IMR-90 (cell line): ENCODE measurements around the gene CFAP299. TPM values are rescaled to one million over a fixed set of nuclear protein-coding genes. Genes with fewer than 3 reads are reported as not detected.

Experiments used
- ATAC-seq: fragments of 200-7000 bp; cut with Tn5 transposase; 2 replicates; pipeline ENCODE4 v1.9.1; 2020; ENCODE audit warnings: low read depth, mild to moderate bottlenecking, moderate library complexity
- BruUV-seq: library from RNA; stranded (reverse); fragments of 400-500 nt; replicated peaks from 2 replicates; lab custom pipeline; 2021; lab: Mats Ljungman, UMichigan
- CTCF ChIA-PET: fragments of 300-600 bp; formaldehyde crosslinking; extraction: SDS; loops from one replicate; lab custom pipeline; 2021; ENCODE audit warnings: antibody characterized with exemption; lab: Yijun Ruan, JAX
- POLR2A ChIA-PET: fragments of 300-600 bp; sonication (Branson Sonifier 250); formaldehyde crosslinking; loops from one replicate; lab custom pipeline; 2022; ENCODE audit warnings: antibody characterized with exemption; ENCODE audit not compliant: unreplicated experiment; lab: Charles Lee
- DNase-seq: peaks from one replicate; pipeline ENCODE4 v3.0.0; 2013
- H2AFZ ChIP-seq: replicated peaks from 2 replicates; pipeline ENCODE3; 2013; ENCODE audit warnings: low read length, mild to moderate bottlenecking; ENCODE audit not compliant: poor library complexity
- H2AK5ac ChIP-seq: 2 replicates; pipeline ENCODE4 v1.6.1; 2013; ENCODE audit warnings: low read depth, low read length, inconsistent platforms
- H2AK9ac ChIP-seq: replicated peaks from 2 replicates; pipeline ENCODE3; 2013; ENCODE audit warnings: mild to moderate bottlenecking, low read depth, low read length, moderate library complexity; ENCODE audit not compliant: poor library complexity
- H2BK120ac ChIP-seq: 2 replicates; pipeline ENCODE4 v1.6.1; 2013; ENCODE audit warnings: low read depth, low read length, inconsistent platforms
- H2BK15ac ChIP-seq: 3 replicates; pipeline ENCODE4 v1.6.1; 2013; ENCODE audit warnings: low read depth, low read length, inconsistent platforms
- H2BK20ac ChIP-seq: 2 replicates; pipeline ENCODE4 v1.6.1; 2013; ENCODE audit warnings: low read depth, mild to moderate bottlenecking, inconsistent platforms, low read length, moderate library complexity
- H2BK5ac ChIP-seq: 2 replicates; pipeline ENCODE4 v1.6.1; 2013; ENCODE audit warnings: mild to moderate bottlenecking, low read depth, low read length, inconsistent platforms; ENCODE audit not compliant: poor library complexity, severe bottlenecking
- H3K14ac ChIP-seq: replicated peaks from 2 replicates; pipeline ENCODE4 v1.6.1; 2013; ENCODE audit warnings: low read depth, low read length, inconsistent platforms
- H3K18ac ChIP-seq: 2 replicates; pipeline ENCODE4 v1.6.1; 2013; ENCODE audit warnings: low read depth, low read length, control low read depth
- H3K23ac ChIP-seq: 2 replicates; pipeline ENCODE4 v1.6.1; 2013; ENCODE audit warnings: low read depth, low read length, inconsistent platforms
- H3K27ac ChIP-seq: 2 replicates; pipeline ENCODE4 v1.5.1; 2013; ENCODE audit warnings: mild to moderate bottlenecking, control low read depth, low read length; ENCODE audit not compliant: insufficient read depth
- H3K27me3 ChIP-seq: 2 replicates; pipeline ENCODE4 v1.6.1; 2013; ENCODE audit warnings: low read length; ENCODE audit not compliant: control insufficient read depth, insufficient read depth
- H3K36me3 ChIP-seq: 2 replicates; pipeline ENCODE4 v1.6.1; 2013; ENCODE audit warnings: low read length, mixed read lengths; ENCODE audit not compliant: control insufficient read depth, insufficient read depth
- H3K4ac ChIP-seq: 2 replicates; pipeline ENCODE4 v1.6.1; 2013; ENCODE audit warnings: low read depth, low read length, inconsistent platforms
- H3K4me1 ChIP-seq: 2 replicates; pipeline ENCODE4 v1.6.1; 2013; ENCODE audit warnings: low read length, mixed read lengths; ENCODE audit not compliant: control insufficient read depth, insufficient read depth
- H3K4me2 ChIP-seq: 2 replicates; pipeline ENCODE4 v1.6.1; 2013; ENCODE audit warnings: low read depth, mild to moderate bottlenecking, control low read depth, low read length, moderate library complexity
- H3K4me3 ChIP-seq: 2 replicates; pipeline ENCODE4 v1.5.1; 2013; ENCODE audit warnings: low read depth, mild to moderate bottlenecking, control low read depth, low read length, moderate library complexity; ENCODE audit not compliant: insufficient read depth
- H3K56ac ChIP-seq: 2 replicates; pipeline ENCODE4 v1.6.1; 2013; ENCODE audit warnings: low read length, inconsistent platforms; ENCODE audit not compliant: insufficient read depth; ENCODE audit errors: extremely low read depth
- H3K79me1 ChIP-seq, 2 experiments: 2 replicates each; pipeline ENCODE4 v1.6.1; 2013; ENCODE audit warnings: low read length in 2 of 2, inconsistent platforms in 1 of 2, low read depth in 1 of 2
- H3K9ac ChIP-seq: 2 replicates; pipeline ENCODE4 v1.6.1; 2013; ENCODE audit warnings: low read depth, low read length, control low read depth
- H3K9me1 ChIP-seq: 2 replicates; pipeline ENCODE4 v1.6.1; 2013; ENCODE audit warnings: low read length, inconsistent platforms; ENCODE audit not compliant: insufficient read depth
- H3K9me3 ChIP-seq: 2 replicates; pipeline ENCODE4 v1.6.1; 2013; ENCODE audit warnings: low read length; ENCODE audit not compliant: control insufficient read depth, insufficient read depth
- H4K20me1 ChIP-seq: 2 replicates; pipeline ENCODE4 v1.6.1; 2013; ENCODE audit warnings: low read length, inconsistent platforms; ENCODE audit not compliant: insufficient read depth
- H4K5ac ChIP-seq: 2 replicates; pipeline ENCODE4 v1.6.1; 2013; ENCODE audit warnings: mild to moderate bottlenecking, low read depth, low read length, control low read depth
- H4K8ac ChIP-seq, 2 experiments: 2 replicates each; pipeline ENCODE4 v1.6.1; 2013; ENCODE audit warnings: low read depth in 2 of 2, low read length in 2 of 2, control low read depth in 1 of 2, inconsistent platforms in 1 of 2
- H4K91ac ChIP-seq: 2 replicates; pipeline ENCODE4 v1.6.1; 2013; ENCODE audit warnings: low read depth, low read length, inconsistent platforms; ENCODE audit not compliant: insufficient read depth
- BHLHE40 ChIP-seq: fragments of 150-350 bp; IDR thresholded peaks from 2 replicates; pipeline ENCODE4 v1.6.1; 2016; ENCODE audit warnings: mild to moderate bottlenecking, low read depth, low read length
- CEBPB ChIP-seq: IDR thresholded peaks from 2 replicates; pipeline ENCODE4 v1.6.1; 2012; ENCODE audit warnings: low read depth, low read length, improper control_type of control experiment
- CHD1 ChIP-seq: IDR thresholded peaks from 2 replicates; pipeline ENCODE4 v1.6.1; 2012; ENCODE audit warnings: low read depth, low read length, improper control_type of control experiment
- FOS ChIP-seq: fragments of 150-350 bp; IDR thresholded peaks from 2 replicates; pipeline ENCODE4 v1.6.1; 2016; ENCODE audit warnings: low read depth, low read length
- MAFK ChIP-seq: IDR thresholded peaks from 2 replicates; pipeline ENCODE4 v1.6.1; 2012; ENCODE audit warnings: low read depth, low read length, improper control_type of control experiment
- MAZ ChIP-seq: IDR thresholded peaks from 2 replicates; pipeline ENCODE4 v1.6.1; 2012; ENCODE audit warnings: low read depth, mild to moderate bottlenecking, low read length, improper control_type of control experiment, moderate library complexity, borderline replicate concordance
- NFE2L2 ChIP-seq: fragments of 150-350 bp; IDR thresholded peaks from 2 replicates; pipeline ENCODE4 v1.6.1; 2016; ENCODE audit warnings: low read depth, mild to moderate bottlenecking, low read length
- POLR2A ChIP-seq: IDR thresholded peaks from 2 replicates; pipeline ENCODE4 v1.6.1; 2012; ENCODE audit warnings: mild to moderate bottlenecking, low read depth, low read length
- RAD21 ChIP-seq: IDR thresholded peaks from 2 replicates; pipeline ENCODE4 v1.6.1; 2012; ENCODE audit warnings: low read length, improper control_type of control experiment
- RCOR1 ChIP-seq: IDR thresholded peaks from 2 replicates; pipeline ENCODE4 v1.6.1; 2012; ENCODE audit warnings: mild to moderate bottlenecking, low read length, improper control_type of control experiment; ENCODE audit not compliant: insufficient replicate concordance
- RFX5 ChIP-seq: IDR thresholded peaks from 2 replicates; pipeline ENCODE4 v1.8.0; 2012; ENCODE audit warnings: low read depth, mild to moderate bottlenecking, low read length, moderate library complexity
- SMC3 ChIP-seq: fragments of 150-350 bp; IDR thresholded peaks from 2 replicates; pipeline ENCODE4 v1.6.1; 2016; ENCODE audit warnings: low read depth, mild to moderate bottlenecking, antibody characterized with exemption, low read length, moderate library complexity
- WGBS, 2 experiments: methylation state at CpG; one replicate each; pipeline versions ENCODE4 v1.1.5 to v1.1.7; 2013; ENCODE audit warnings: missing lambda C conversion rate in 2 of 2; ENCODE audit not compliant: insufficient read length in 1 of 2; ENCODE audit errors: extremely low coverage in 2 of 2; 5-methylcytosine and 5-hydroxymethylcytosine counted together
- dilution Hi-C: fragments of 300-500 bp; cut with HindIII; formaldehyde crosslinking; loops from one replicate; pipeline ENCODE4 v1.14.3; 2018; ENCODE audit warnings: low sequenced_read_pairs; ENCODE audit not compliant: unreplicated experiment
- in situ Hi-C: fragments of 300-500 bp; cut with MboI; formaldehyde crosslinking; loops from 3 replicates; pipeline ENCODE4 v1.14.3; 2019; ENCODE audit warnings: low sequenced_read_pairs, inconsistent platforms, mixed read lengths
- intact Hi-C: fragments of 100-400 bp; cut with micrococcal nuclease; formaldehyde crosslinking; loops from 2 replicates; pipeline ENCODE4 v1.10.0; 2022
- polyA plus RNA-seq, 3 experiments: library from polyadenylated mRNA; depleted of rRNA; stranded (reverse); fragments of >200 nt; gene quantifications; 2 replicates each; pipeline ENCODE4 v1.2.3, GENCODE V29; 2012; ENCODE audit warnings: low replicate concordance in 1 of 3
- total RNA-seq: library from RNA; depleted of rRNA; stranded (reverse); fragments of >200 nt; gene quantifications from 2 replicates; pipeline ENCODE4 v1.2.3, GENCODE V29; 2012
- TF ChIP-seq, protein P1 (sequence below): fragments of 150-350 bp; IDR thresholded peaks from 2 replicates; pipeline ENCODE4 v1.6.1; 2016; ENCODE audit warnings: low read depth, mild to moderate bottlenecking, low read length, moderate library complexity, borderline replicate concordance
- TF ChIP-seq, protein P2 (sequence below): fragments of 150-350 bp; IDR thresholded peaks from 2 replicates; pipeline ENCODE4 v1.6.1; 2017; ENCODE audit warnings: mild to moderate bottlenecking, antibody characterized with exemption, low read length, low read depth
- TF ChIP-seq, protein P3 (sequence below): conservative IDR thresholded peaks from 2 replicates; pipeline ENCODE4 v1.5.1; 2012; ENCODE audit warnings: mild to moderate bottlenecking, low read depth, low read length, improper control_type of control experiment

The CFAP299 gene
- total and polyA plus RNA-seq, 2 of the 4 experiments (the other 2 are of a cell fraction) = 1.0 to 1.1 TPM

DNA sequence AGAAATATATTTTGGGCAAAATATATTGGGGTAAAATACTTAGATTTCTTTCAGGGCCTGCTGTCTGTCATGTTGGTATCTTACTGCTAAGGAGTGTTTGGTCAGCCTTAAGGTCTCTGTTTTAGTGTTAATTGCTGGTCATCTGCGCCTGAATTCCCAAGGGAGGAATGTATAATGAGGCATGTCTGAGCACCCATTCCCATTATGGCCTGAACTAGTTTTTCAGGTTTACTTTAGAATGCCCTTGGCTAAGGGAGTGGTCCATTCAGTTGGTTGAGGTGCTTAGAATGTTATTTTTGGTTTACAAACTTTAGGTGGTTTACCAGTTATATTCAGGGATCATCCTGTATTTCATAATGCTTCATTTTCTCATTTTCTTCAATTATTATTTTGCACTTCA is 125.9 kb downstream of the CFAP299 start:
- H4K20me1 ChIP-seq = no peaks in the 10 kb centered on the region
- H3K9me3 ChIP-seq = no peaks in the 10 kb centered on the region
- H4K91ac ChIP-seq = no peak overlapping the region
- H2BK120ac ChIP-seq = no peak overlapping the region
- H3K23ac ChIP-seq = no peak overlapping the region
- no TSS peak for BruUV-seq
- H2AK9ac ChIP-seq = no peak overlapping the region
- no peak overlapping the region for H3K4me3 ChIP-seq
- H3K18ac ChIP-seq = no peak overlapping the region
- DNase-seq (no peak), ATAC-seq (no peak)
- no peak overlapping the region for H2BK20ac ChIP-seq
- H3K79me1 ChIP-seq = no peaks in the 10 kb centered on the region
- in situ Hi-C loops = no loop called here
- H3K27me3 ChIP-seq = no peaks in the 10 kb centered on the region
- no peak for TF ChIP-seq NFE2L2
- TF ChIP-seq FOS = no peak
- no peak for TF ChIP-seq RFX5
- no peak for TF ChIP-seq RCOR1
- TF ChIP-seq, protein P1, sequence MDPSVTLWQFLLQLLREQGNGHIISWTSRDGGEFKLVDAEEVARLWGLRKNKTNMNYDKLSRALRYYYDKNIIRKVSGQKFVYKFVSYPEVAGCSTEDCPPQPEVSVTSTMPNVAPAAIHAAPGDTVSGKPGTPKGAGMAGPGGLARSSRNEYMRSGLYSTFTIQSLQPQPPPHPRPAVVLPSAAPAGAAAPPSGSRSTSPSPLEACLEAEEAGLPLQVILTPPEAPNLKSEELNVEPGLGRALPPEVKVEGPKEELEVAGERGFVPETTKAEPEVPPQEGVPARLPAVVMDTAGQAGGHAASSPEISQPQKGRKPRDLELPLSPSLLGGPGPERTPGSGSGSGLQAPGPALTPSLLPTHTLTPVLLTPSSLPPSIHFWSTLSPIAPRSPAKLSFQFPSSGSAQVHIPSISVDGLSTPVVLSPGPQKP = no peak
- TF ChIP-seq SMC3 = no peak
- TF ChIP-seq, protein P2, sequence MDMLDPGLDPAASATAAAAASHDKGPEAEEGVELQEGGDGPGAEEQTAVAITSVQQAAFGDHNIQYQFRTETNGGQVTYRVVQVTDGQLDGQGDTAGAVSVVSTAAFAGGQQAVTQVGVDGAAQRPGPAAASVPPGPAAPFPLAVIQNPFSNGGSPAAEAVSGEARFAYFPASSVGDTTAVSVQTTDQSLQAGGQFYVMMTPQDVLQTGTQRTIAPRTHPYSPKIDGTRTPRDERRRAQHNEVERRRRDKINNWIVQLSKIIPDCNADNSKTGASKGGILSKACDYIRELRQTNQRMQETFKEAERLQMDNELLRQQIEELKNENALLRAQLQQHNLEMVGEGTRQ = no peak
- TF ChIP-seq POLR2A = no peak
- TF ChIP-seq, protein P3, sequence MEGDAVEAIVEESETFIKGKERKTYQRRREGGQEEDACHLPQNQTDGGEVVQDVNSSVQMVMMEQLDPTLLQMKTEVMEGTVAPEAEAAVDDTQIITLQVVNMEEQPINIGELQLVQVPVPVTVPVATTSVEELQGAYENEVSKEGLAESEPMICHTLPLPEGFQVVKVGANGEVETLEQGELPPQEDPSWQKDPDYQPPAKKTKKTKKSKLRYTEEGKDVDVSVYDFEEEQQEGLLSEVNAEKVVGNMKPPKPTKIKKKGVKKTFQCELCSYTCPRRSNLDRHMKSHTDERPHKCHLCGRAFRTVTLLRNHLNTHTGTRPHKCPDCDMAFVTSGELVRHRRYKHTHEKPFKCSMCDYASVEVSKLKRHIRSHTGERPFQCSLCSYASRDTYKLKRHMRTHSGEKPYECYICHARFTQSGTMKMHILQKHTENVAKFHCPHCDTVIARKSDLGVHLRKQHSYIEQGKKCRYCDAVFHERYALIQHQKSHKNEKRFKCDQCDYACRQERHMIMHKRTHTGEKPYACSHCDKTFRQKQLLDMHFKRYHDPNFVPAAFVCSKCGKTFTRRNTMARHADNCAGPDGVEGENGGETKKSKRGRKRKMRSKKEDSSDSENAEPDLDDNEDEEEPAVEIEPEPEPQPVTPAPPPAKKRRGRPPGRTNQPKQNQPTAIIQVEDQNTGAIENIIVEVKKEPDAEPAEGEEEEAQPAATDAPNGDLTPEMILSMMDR = no peak
- no peak for TF ChIP-seq MAZ
- TF ChIP-seq BHLHE40 = no peak
- TF ChIP-seq MAFK = no peak
- TF ChIP-seq CHD1 = no peak
- no peak for TF ChIP-seq CEBPB
- no peak for TF ChIP-seq RAD21
- no peaks in the 10 kb centered on the region; the same call in 1 of the 2 replicates for H3K9me1 ChIP-seq
- no peak overlapping the region for H3K56ac ChIP-seq
- no peak overlapping the region for H2BK5ac ChIP-seq
- no peaks in the 10 kb centered on the region for H3K36me3 ChIP-seq
- H3K4ac ChIP-seq = no peak overlapping the region
- H4K5ac ChIP-seq = no peak overlapping the region
- no peak overlapping the region for H3K9ac ChIP-seq
- ChIA-PET CTCF (no interaction called here), POLR2A (no interaction called here)
- intact Hi-C loops = no loop called here
- dilution Hi-C loops = no loop called here
- H3K4me1 ChIP-seq = peaks cover 5% of the 10 kb centered on the region; the same call in 1 of the 2 replicates
- H2BK15ac ChIP-seq = no peak overlapping the region
- no peak overlapping the region for H2AK5ac ChIP-seq
- WGBS, 2 experiments = 50% methylated on average over 1 of the region's 1 CpG; no CpG with 5 or more reads in 1 of the 2 experiments
- no peak overlapping the region for H3K27ac ChIP-seq
- H3K4me2 ChIP-seq = no peak overlapping the region
- no peak overlapping the region for H4K8ac ChIP-seq
- no peak overlapping the region for H3K14ac ChIP-seq
- no peak overlapping the region for H2AFZ ChIP-seq
